GM18505 (cell line): ENCODE data around the gene MUC6.

Experiments used
- ATAC-seq: cut with Tn5 transposase; IDR thresholded peaks from one replicate; pipeline ENCODE4 v1.9.1; 2021; ENCODE audit not compliant: unreplicated experiment
- POLR2A ChIP-seq: IDR thresholded peaks from 4 replicates; pipeline ENCODE4 v1.6.1; 2011; ENCODE audit warnings: borderline replicate concordance; ENCODE audit not compliant: insufficient read depth, insufficient read length; ENCODE audit errors: extremely low read depth

The MUC6 gene

GRCh38 chr11:1076061-1076665 is 39.6 kb upstream of the MUC6 start:
- no peak for ATAC-seq
- no peak for TF ChIP-seq POLR2A

- ATAC-seq, result no peak
- no peak for TF ChIP-seq POLR2A
Observed at GRCh38 chr11:1075341-1075911, 38.9 kb upstream of the MUC6 start.

DNA sequence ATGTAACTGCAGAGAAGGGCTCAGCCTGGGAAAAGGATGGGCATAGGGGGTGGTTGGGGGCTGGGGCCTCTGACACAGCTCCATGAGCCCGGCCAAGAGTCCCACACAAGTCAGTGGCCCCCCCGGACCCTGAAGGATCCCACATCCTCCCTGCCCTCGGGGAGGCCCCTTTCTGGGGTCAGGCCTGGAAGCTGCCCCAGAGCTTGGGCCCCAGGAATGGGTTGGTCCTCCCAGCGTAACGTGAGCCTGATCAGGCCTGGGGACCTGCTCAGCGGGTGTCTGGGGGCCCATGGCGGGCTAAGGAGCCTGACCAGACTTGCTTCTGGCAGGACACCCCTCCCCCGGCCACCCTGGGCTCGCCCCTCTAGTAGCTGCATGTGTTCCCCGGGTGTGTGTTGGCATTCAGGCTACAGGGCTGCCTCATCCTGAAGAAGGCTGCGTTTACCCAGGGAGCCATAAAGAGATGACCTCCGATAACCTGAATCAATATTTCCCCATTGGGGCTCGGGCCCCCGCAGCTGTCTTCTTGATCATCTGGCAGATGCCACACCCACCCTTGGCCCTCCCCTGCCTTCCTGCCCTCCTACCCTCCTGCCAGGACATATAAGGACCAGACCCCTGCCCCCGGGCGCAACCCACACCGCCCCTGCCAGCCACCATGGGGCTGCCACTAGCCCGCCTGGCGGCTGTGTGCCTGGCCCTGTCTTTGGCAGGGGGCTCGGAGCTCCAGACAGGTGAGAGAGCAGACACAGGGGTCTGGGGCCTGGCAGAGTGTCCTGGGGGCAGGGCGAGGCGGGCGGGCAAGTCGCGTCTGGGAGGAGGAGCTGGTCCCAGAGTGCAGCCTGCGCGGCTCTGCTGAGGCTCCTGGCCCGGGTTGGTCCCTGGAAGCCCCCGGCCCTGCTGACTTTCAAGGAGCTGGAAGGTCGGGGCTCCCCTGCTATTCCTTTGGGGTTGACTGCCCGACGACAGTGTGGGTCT is 38.0 kb upstream of the MUC6 start, which contains the start of gene MUC2:
Gene MUC2, plus strand, starts transcription at position 631 of the 978 bp plus-strand sequence.
- TF ChIP-seq POLR2A, result no peak
- ATAC-seq, result no peak

- no peak for TF ChIP-seq POLR2A
- ATAC-seq, result no peak
Observed at GRCh38 chr11:1073851-1074243, 37.3 kb upstream of the MUC6 start.

GRCh38 chr11:1073261-1073724 is 36.8 kb upstream of the MUC6 start:
- no peak for TF ChIP-seq POLR2A
- ATAC-seq, result no peak

- no peak for ATAC-seq
- TF ChIP-seq POLR2A, result no peak
Observed at GRCh38 chr11:1072821-1073231, 36.3 kb upstream of the MUC6 start.

GRCh38 chr11:1072116-1072820 is 35.8 kb upstream of the MUC6 start:
- no peak for TF ChIP-seq POLR2A
- no peak for ATAC-seq

GRCh38 chr11:1071571-1072115 is 35.1 kb upstream of the MUC6 start:
- TF ChIP-seq POLR2A, result no peak
- no peak for ATAC-seq

DNA sequence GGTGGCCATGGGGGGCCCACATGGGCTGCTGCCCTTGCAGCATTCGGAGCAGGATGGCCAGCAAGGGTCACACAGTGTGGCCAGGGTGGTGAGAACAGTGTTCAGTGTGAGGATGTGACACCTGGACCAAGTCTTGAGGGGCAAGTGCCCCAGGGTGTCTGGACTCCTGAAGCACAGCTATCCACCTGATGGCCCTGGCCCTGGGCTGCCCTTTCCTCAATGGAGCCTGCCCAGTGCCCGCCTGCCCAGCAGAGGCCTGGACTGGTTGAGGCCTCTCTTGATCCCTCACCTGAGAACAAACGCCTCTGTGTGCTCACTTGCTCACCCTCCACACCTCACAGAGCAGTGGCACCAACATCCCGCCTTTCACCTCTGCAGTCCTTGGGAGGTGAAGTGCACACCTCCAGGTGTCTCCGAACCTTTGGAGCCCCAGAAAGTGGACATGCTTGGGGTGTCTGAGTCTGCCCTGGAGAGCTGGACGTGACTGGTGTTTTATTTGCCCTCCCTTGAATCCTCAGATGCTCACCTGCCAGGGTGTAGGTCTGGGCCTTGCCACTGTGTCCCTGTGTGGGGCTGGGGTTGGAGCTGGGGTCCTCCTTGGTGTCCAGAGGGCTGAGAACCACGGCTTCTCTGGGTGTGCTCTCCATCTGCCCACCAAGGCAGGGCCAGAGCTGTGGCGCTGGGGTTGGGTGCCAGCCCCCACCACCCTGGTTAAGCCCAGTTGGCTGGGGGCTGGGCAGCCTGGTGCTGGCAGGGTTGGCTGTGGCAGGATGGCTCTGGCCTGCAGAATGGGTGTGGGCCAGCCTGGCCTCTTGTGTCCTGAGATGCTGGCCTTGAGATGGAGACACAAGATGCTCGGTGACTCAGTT is 34.3 kb upstream of the MUC6 start:
- no peak for ATAC-seq
- TF ChIP-seq POLR2A, result no peak

GRCh38 chr11:1069740-1070139 is 33.2 kb upstream of the MUC6 start:
- no peak for ATAC-seq
- no peak for TF ChIP-seq POLR2A

- ATAC-seq, result no peak
- no peak for TF ChIP-seq POLR2A
Observed at GRCh38 chr11:1067812-1068496, 31.4 kb upstream of the MUC6 start.
